HG02588 (cell line): ENCODE measurements around the gene PIGL.
"Not testable (repeated sequence)": the region's sequence is repeated elsewhere in the genome, so short reads cannot be mapped to it uniquely, and the experiment has no call there.

Experiments
- ATAC-seq: cut with Tn5 transposase; IDR thresholded peaks from one replicate; pipeline ENCODE4 v1.9.1; 2021; ENCODE audit warnings: mild to moderate bottlenecking, moderate library complexity; ENCODE audit not compliant: unreplicated experiment

Gene PIGL

GRCh38 chr17:16217002-16217635 is at the start of gene PIGL:
Gene PIGL (plus strand): TSS chr17:16217210. CDS start chr17:16217227, 17 bp downstream.
- ATAC-seq, result no peak

GRCh38 chr17:16171613-16172012 is 45.4 kb upstream of the PIGL start:
- no peak for ATAC-seq

GRCh38 chr17:16178836-16179235 is 38.2 kb upstream of the PIGL start:
- ATAC-seq, result no peak

GRCh38 chr17:16181581-16181980 is 35.4 kb upstream of the PIGL start:
- no peak for ATAC-seq

GRCh38 chr17:16187642-16188041 is 29.4 kb upstream of the PIGL start:
- no peak for ATAC-seq

- no peak for ATAC-seq
Observed at GRCh38 chr17:16189791-16190348, 27.1 kb upstream of the PIGL start.

- no peak for ATAC-seq
Observed at GRCh38 chr17:16190703-16191360, 26.2 kb upstream of the PIGL start.

- ATAC-seq, result no peak
Observed at GRCh38 chr17:16191604-16192003, 25.4 kb upstream of the PIGL start.

GRCh38 chr17:16194307-16194835 is 22.6 kb upstream of the PIGL start:
- ATAC-seq, result not testable (repeated sequence)

GRCh38 chr17:16197276-16197675 is 19.7 kb upstream of the PIGL start:
- no peak for ATAC-seq

- no peak for ATAC-seq
Observed at GRCh38 chr17:16199093-16199492, 17.9 kb upstream of the PIGL start.

- ATAC-seq, result not testable (repeated sequence)
Observed at GRCh38 chr17:16201693-16202131, 15.3 kb upstream of the PIGL start.

GRCh38 chr17:16202554-16203500 is 14.2 kb upstream of the PIGL start:
- ATAC-seq, result not testable (repeated sequence)

- ATAC-seq, result not testable (repeated sequence)
Observed at GRCh38 chr17:16204763-16205162, 12.2 kb upstream of the PIGL start.

GRCh38 chr17:16211590-16211989 is 5.4 kb upstream of the PIGL start:
- no peak for ATAC-seq

- no peak for ATAC-seq
Observed at GRCh38 chr17:16212793-16213192, 4.2 kb upstream of the PIGL start.

- no peak for ATAC-seq
Observed at GRCh38 chr17:16214190-16215001, 2.6 kb upstream of the PIGL start.

- ATAC-seq, result peak; percentile 36
Observed at GRCh38 chr17:16215002-16215272, 2.1 kb upstream of the PIGL start.

GRCh38 chr17:16215273-16215964 is 1.6 kb upstream of the PIGL start, which contains the start of gene NCOR1:
Gene NCOR1 (minus strand): TSS chr17:16215534. CDS start chr17:16194569, 20,965 bp downstream.
- ATAC-seq, result peak; percentile 67

- ATAC-seq, result no peak
Observed at GRCh38 chr17:16215965-16216316, 1.1 kb upstream of the PIGL start.
